ENCODE results near the gene TRAPPC3.

GRCh38 chr1:36179220-36179600, 29.9 kb upstream of the TRAPPC3 start:
- TF ChIP-seq, protein P1, sequence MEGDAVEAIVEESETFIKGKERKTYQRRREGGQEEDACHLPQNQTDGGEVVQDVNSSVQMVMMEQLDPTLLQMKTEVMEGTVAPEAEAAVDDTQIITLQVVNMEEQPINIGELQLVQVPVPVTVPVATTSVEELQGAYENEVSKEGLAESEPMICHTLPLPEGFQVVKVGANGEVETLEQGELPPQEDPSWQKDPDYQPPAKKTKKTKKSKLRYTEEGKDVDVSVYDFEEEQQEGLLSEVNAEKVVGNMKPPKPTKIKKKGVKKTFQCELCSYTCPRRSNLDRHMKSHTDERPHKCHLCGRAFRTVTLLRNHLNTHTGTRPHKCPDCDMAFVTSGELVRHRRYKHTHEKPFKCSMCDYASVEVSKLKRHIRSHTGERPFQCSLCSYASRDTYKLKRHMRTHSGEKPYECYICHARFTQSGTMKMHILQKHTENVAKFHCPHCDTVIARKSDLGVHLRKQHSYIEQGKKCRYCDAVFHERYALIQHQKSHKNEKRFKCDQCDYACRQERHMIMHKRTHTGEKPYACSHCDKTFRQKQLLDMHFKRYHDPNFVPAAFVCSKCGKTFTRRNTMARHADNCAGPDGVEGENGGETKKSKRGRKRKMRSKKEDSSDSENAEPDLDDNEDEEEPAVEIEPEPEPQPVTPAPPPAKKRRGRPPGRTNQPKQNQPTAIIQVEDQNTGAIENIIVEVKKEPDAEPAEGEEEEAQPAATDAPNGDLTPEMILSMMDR (IDR thresholded peaks at IDR 0.05) = no peak
- no peak for TF ChIP-seq EZH2 (IDR thresholded peaks at IDR 0.05; ENCODE audit: borderline replicate concordance, insufficient read depth, low read depth, low read length, poor library complexity, severe bottlenecking)
